HepG2 (cell line): ENCODE measurements around the gene ARHGEF4. TPM values are rescaled to one million over a fixed set of nuclear protein-coding genes. Genes with fewer than 3 reads are reported as not detected.

Source experiments
- DPF2 ChIP-seq: sonication (generic); formaldehyde crosslinking; IDR thresholded peaks from 2 replicates; pipeline ENCODE4 v1.4.0; 2020; ENCODE audit warnings: mild to moderate bottlenecking, low read depth, missing genetic modification reagents, borderline replicate concordance
- FOXJ3 ChIP-seq: sonication (generic); formaldehyde crosslinking; IDR thresholded peaks from 2 replicates; pipeline ENCODE4 v1.4.0; 2020; ENCODE audit warnings: missing genetic modification reagents, mild to moderate bottlenecking, borderline replicate concordance
- KDM2A ChIP-seq: sonication (generic); formaldehyde crosslinking; IDR thresholded peaks from 2 replicates; pipeline ENCODE4 v1.4.0; 2020; ENCODE audit warnings: low read depth, missing genetic modification reagents, borderline replicate concordance
- STAT6 ChIP-seq: sonication (generic); formaldehyde crosslinking; IDR thresholded peaks from 2 replicates; pipeline ENCODE4 v1.4.0; 2020; ENCODE audit warnings: missing genetic modification reagents, mild to moderate bottlenecking, borderline replicate concordance
- SUZ12 ChIP-seq: fragments of 150-350 bp; IDR thresholded peaks from 2 replicates; pipeline ENCODE4 v1.6.1; 2014; ENCODE audit warnings: low read depth, low read length
- YEATS2 ChIP-seq: sonication (generic); formaldehyde crosslinking; IDR thresholded peaks from 2 replicates; pipeline ENCODE4 v1.4.0; 2020; ENCODE audit warnings: missing genetic modification reagents, borderline replicate concordance
- ZNF180 ChIP-seq: sonication (generic); formaldehyde crosslinking; IDR thresholded peaks from 2 replicates; pipeline ENCODE4 v1.4.0; 2020; ENCODE audit warnings: low read depth, missing genetic modification reagents, borderline replicate concordance
- ZNF253 ChIP-seq: sonication (generic); formaldehyde crosslinking; IDR thresholded peaks from 2 replicates; pipeline ENCODE4 v1.8.0; 2022; ENCODE audit warnings: mild to moderate bottlenecking, missing genetic modification reagents, borderline replicate concordance
- ZNF275 ChIP-seq: sonication (generic); formaldehyde crosslinking; IDR thresholded peaks from 2 replicates; pipeline ENCODE4 v1.8.0; 2022; ENCODE audit warnings: missing genetic modification reagents, mild to moderate bottlenecking, inconsistent platforms, borderline replicate concordance
- ZNF296 ChIP-seq: sonication (generic); formaldehyde crosslinking; conservative IDR thresholded peaks from 2 replicates; pipeline ENCODE4 v1.5.0; 2020; ENCODE audit warnings: mild to moderate bottlenecking, missing genetic modification reagents
- ZNF460 ChIP-seq: sonication (generic); formaldehyde crosslinking; IDR thresholded peaks from 2 replicates; pipeline ENCODE4 v1.5.1; 2020; ENCODE audit warnings: missing genetic modification reagents, mild to moderate bottlenecking, borderline replicate concordance
- ZNF775 ChIP-seq: sonication (generic); formaldehyde crosslinking; IDR thresholded peaks from 2 replicates; pipeline ENCODE4 v1.4.0; 2020; ENCODE audit warnings: missing genetic modification reagents, mild to moderate bottlenecking, moderate library complexity, borderline replicate concordance
- ZSCAN22 ChIP-seq: sonication (generic); formaldehyde crosslinking; IDR thresholded peaks from 2 replicates; pipeline ENCODE4 v1.4.0; 2020; ENCODE audit warnings: mild to moderate bottlenecking, missing genetic modification reagents
- ZSCAN30 ChIP-seq: sonication (generic); formaldehyde crosslinking; IDR thresholded peaks from 2 replicates; pipeline ENCODE4 v1.5.0; 2020; ENCODE audit warnings: mild to moderate bottlenecking, missing genetic modification reagents
- polyA plus RNA-seq, 8 experiments: library from polyadenylated mRNA; depleted of rRNA in 3 of 8; stranded (reverse) in 7 of 8; unstranded in 1 of 8; fragments of >200 nt; fragmentation: Illumina TruSeq in 4 of 8; extraction: Trizol in 4 of 8; gene quantifications; 2 replicates each; pipeline versions ENCODE4 v1.2.1 to v1.2.3, GENCODE V29; 2011 to 2016; ENCODE audit warnings: low read depth in 4 of 8, missing spikeins in 1 of 8, mixed read lengths in 1 of 8; ENCODE audit not compliant: insufficient read depth in 1 of 8
- total RNA-seq, 5 experiments: library from RNA; depleted of rRNA; stranded (reverse); fragments of >200 nt; fragmentation: Illumina TruSeq; extraction: Trizol; gene quantifications; 2 replicates each; pipeline ENCODE4 v1.2.3, GENCODE V29; 2016; ENCODE audit warnings: low read depth in 1 of 5

The ARHGEF4 gene
- total and polyA plus RNA-seq, 2 of the 13 experiments (the other 11 are each of a cell fraction or from before 2014, with no cell fraction given), result 0.11 to 0.13 TPM

DNA sequence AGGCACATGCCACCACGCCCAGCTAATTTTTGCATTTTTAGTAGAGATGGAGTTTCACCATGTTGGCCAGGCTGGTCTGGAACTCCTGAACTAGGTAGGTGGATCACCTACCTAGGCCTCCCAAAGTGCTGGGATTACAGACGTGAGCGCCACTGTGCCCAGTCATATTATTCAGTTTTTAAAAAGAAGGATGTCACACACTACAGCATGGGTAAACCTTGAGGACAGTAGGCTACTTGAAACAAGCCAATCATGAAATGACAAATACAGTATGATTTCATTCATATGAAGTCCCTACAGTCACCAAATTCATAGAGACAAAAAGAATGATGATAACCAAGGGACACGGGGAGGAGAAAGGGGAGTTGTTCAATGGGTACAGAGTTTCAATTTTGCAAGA lies 31.1 kb upstream of the ARHGEF4 start (continued):
- no peak for TF ChIP-seq ZNF275 (CRISPR knock-in tag)
- TF ChIP-seq ZNF180 (CRISPR knock-in tag), result no peak
- TF ChIP-seq SUZ12, result no peak
- no peak for TF ChIP-seq ZSCAN22 (CRISPR knock-in tag)
- no peak for TF ChIP-seq KDM2A (CRISPR knock-in tag)
- TF ChIP-seq ZSCAN30, result no peak
- TF ChIP-seq ZNF253 (CRISPR knock-in tag), result no peak
- no peak for TF ChIP-seq YEATS2
- no peak for TF ChIP-seq ZNF460 (CRISPR knock-in tag)
- TF ChIP-seq DPF2 (CRISPR knock-in tag), result no peak
- TF ChIP-seq ZNF296 (CRISPR knock-in tag), result no peak
- no peak for TF ChIP-seq STAT6 (CRISPR knock-in tag)
- no peak for TF ChIP-seq FOXJ3 (CRISPR knock-in tag)
- TF ChIP-seq ZNF775, result no peak
